ENCODE data around the gene PLAC9. TPM values are rescaled to one million over a fixed set of nuclear protein-coding genes. Genes with fewer than 3 reads are reported as not detected.

PLAC9 gene
- total RNA-seq, 1 experiment from 2014 or later = not detected

DNA sequence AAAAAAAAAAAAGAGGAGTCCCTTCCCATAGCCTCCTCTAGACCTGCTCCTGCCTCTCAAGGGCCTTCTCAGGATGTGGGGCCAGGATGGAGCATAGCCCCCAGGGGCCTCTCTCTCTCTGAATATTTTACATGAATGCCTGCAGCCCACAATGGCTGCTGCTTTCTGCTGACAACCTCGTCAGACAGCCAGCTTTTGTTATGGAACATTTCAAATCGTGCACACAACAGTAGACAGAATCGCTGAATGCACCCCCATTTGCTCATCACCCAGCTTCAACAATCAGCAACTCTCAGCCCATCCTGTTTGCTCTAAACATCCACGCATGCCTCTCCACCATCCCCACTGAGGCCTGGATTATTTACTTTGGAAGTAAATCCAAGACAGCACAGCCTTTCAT, 5.4 kb downstream of the PLAC9 start:
- Histone ChIP-seq H3K4me1 (ENCODE audit: control insufficient read depth, insufficient read depth, low read length) (no peaks in the 10 kb centered on the region), H3K27me3 (ENCODE audit: control insufficient read depth, insufficient read depth, low read length) (peaks cover 5% of the 10 kb centered on the region), H3K27ac (ENCODE audit: low read length) (no peak overlapping the region), H3K36me3 (ENCODE audit: control insufficient read depth, insufficient read depth, low read length) (no peaks in the 10 kb centered on the region), H3K4me3 (ENCODE audit: low read depth in 2 of 2, low read length in 2 of 2) (no peak overlapping the region), H3K9me3 (ENCODE audit: control insufficient read depth, insufficient read depth, low read depth, low read length) (no peaks in the 10 kb centered on the region)
- intact Hi-C loops (cut with micrococcal nuclease; ENCODE audit: unreplicated experiment) (no loop called here), in situ Hi-C loops (cut with HindIII; ENCODE audit: low pct_unique_long_range_greater_than_20kb, low sequenced_read_pairs) (no loop called here)
- no peak for DNase-seq (ENCODE audit: low read depth, low spot score)
- CTCF ChIA-PET = no interaction called here
- no TSS peak for BruUV-seq (replicated peaks)
- no peak for TF ChIP-seq POLR2AphosphoS5 (IDR thresholded peaks at IDR 0.05; ENCODE audit: low read depth, low read length)
- no peak for TF ChIP-seq TCF7L2 (IDR thresholded peaks at IDR 0.05; ENCODE audit: low read depth, low read length)
- no peak for TF ChIP-seq SIN3A (IDR thresholded peaks at IDR 0.05; ENCODE audit: borderline replicate concordance, insufficient read depth, low read depth, low read length)
- no peak for ATAC-seq
- POLR2A ChIA-PET = interaction anchor here (0.7 kb wide), 1 partner anchor 199 kb away, joined by 11 read pairs; no protein-coding TSS in a partner anchor

DNA sequence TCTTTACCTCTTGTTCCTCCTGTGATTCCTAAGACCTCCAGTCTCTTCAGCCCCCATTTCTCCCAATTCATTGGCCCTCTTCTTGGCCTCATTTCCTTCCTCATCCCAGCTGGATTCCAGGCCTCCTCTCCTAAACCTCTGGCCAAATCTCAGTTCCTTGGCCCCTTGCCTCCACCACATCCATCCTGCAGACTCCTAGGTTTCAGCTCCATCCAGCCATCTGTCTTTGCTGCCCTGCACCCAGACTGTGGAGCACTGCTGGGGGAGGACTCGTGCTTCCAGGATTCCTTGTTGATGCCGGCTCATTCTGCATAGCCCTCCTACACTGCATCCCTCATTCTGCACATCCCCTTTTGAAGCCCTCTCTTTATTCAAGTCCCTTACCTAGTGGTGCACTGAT, 6.7 kb downstream of the PLAC9 start:
- intact Hi-C loops (cut with micrococcal nuclease; ENCODE audit: unreplicated experiment) = no loop called here
- no peak overlapping the region for H3K27ac ChIP-seq (ENCODE audit: low read length)
- ATAC-seq = no peak
- TF ChIP-seq, protein P1, sequence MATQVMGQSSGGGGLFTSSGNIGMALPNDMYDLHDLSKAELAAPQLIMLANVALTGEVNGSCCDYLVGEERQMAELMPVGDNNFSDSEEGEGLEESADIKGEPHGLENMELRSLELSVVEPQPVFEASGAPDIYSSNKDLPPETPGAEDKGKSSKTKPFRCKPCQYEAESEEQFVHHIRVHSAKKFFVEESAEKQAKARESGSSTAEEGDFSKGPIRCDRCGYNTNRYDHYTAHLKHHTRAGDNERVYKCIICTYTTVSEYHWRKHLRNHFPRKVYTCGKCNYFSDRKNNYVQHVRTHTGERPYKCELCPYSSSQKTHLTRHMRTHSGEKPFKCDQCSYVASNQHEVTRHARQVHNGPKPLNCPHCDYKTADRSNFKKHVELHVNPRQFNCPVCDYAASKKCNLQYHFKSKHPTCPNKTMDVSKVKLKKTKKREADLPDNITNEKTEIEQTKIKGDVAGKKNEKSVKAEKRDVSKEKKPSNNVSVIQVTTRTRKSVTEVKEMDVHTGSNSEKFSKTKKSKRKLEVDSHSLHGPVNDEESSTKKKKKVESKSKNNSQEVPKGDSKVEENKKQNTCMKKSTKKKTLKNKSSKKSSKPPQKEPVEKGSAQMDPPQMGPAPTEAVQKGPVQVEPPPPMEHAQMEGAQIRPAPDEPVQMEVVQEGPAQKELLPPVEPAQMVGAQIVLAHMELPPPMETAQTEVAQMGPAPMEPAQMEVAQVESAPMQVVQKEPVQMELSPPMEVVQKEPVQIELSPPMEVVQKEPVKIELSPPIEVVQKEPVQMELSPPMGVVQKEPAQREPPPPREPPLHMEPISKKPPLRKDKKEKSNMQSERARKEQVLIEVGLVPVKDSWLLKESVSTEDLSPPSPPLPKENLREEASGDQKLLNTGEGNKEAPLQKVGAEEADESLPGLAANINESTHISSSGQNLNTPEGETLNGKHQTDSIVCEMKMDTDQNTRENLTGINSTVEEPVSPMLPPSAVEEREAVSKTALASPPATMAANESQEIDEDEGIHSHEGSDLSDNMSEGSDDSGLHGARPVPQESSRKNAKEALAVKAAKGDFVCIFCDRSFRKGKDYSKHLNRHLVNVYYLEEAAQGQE (IDR thresholded peaks at IDR 0.05; ENCODE audit: insufficient read depth in 1 of 2, low read depth in 2 of 2, low read length in 1 of 2) = no peak
- TF ChIP-seq, protein P2, sequence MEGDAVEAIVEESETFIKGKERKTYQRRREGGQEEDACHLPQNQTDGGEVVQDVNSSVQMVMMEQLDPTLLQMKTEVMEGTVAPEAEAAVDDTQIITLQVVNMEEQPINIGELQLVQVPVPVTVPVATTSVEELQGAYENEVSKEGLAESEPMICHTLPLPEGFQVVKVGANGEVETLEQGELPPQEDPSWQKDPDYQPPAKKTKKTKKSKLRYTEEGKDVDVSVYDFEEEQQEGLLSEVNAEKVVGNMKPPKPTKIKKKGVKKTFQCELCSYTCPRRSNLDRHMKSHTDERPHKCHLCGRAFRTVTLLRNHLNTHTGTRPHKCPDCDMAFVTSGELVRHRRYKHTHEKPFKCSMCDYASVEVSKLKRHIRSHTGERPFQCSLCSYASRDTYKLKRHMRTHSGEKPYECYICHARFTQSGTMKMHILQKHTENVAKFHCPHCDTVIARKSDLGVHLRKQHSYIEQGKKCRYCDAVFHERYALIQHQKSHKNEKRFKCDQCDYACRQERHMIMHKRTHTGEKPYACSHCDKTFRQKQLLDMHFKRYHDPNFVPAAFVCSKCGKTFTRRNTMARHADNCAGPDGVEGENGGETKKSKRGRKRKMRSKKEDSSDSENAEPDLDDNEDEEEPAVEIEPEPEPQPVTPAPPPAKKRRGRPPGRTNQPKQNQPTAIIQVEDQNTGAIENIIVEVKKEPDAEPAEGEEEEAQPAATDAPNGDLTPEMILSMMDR (IDR thresholded peaks at IDR 0.05) = no peak
- TF ChIP-seq TCF7L2 (IDR thresholded peaks at IDR 0.05; ENCODE audit: low read depth, low read length) (no peak), POLR2AphosphoS5 (IDR thresholded peaks at IDR 0.05; ENCODE audit: low read depth, low read length) (no peak), SIN3A (IDR thresholded peaks at IDR 0.05; ENCODE audit: borderline replicate concordance, insufficient read depth, low read depth, low read length) (no peak)
- ChIA-PET POLR2A (no interaction called here), CTCF (no interaction called here)
- H3K27me3 ChIP-seq (ENCODE audit: control insufficient read depth, insufficient read depth, low read length) = peaks cover 2% of the 10 kb centered on the region; the same call in 1 of the 2 replicates
- in situ Hi-C loops (cut with HindIII; ENCODE audit: low pct_unique_long_range_greater_than_20kb, low sequenced_read_pairs) = no loop called here
- BruUV-seq (replicated peaks) = no TSS peak
- no peaks in the 10 kb centered on the region for H3K4me1 ChIP-seq (ENCODE audit: control insufficient read depth, insufficient read depth, low read length)
- H3K4me3 ChIP-seq (ENCODE audit: low read depth in 2 of 2, low read length in 2 of 2) = no peak overlapping the region
- no peaks in the 10 kb centered on the region for H3K9me3 ChIP-seq (ENCODE audit: control insufficient read depth, insufficient read depth, low read depth, low read length)
- no peaks in the 10 kb centered on the region for H3K36me3 ChIP-seq (ENCODE audit: control insufficient read depth, insufficient read depth, low read length)
- DNase-seq (ENCODE audit: low read depth, low spot score) = no peak

DNA sequence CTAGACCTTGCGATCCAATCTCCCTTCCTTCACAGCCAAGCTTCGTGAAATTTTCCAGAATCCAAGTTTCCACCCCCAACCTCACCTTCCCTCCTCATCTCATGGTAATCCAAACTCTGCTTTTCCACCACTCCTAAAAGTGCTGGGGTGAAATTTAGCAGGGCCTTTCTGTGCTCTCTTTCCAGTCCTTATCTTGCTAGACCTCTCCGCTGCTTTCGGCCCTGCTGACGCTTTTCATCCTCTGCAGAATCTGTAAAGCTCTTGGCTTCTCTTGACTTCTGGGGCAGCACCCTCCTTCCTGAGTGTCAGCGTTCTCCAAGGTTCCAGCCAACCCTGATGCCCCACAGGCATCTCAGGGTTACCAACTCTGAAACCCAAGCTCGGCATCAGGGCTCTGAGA, 7.7 kb downstream of the PLAC9 start:
- in situ Hi-C loops (cut with HindIII; ENCODE audit: low pct_unique_long_range_greater_than_20kb, low sequenced_read_pairs) = no loop called here
- intact Hi-C loops (cut with micrococcal nuclease; ENCODE audit: unreplicated experiment) = no loop called here
- ATAC-seq = no peak
- POLR2A ChIA-PET = no interaction called here
- TF ChIP-seq, protein P2 (IDR thresholded peaks at IDR 0.05) = no peak
- no peak for TF ChIP-seq TCF7L2 (IDR thresholded peaks at IDR 0.05; ENCODE audit: low read depth, low read length)
- TF ChIP-seq, protein P1 (IDR thresholded peaks at IDR 0.05; ENCODE audit: insufficient read depth in 1 of 2, low read depth in 2 of 2, low read length in 1 of 2) = no peak
- Histone ChIP-seq H3K27me3 (ENCODE audit: control insufficient read depth, insufficient read depth, low read length) (peaks cover 2% of the 10 kb centered on the region; the same call in 1 of the 2 replicates), H3K4me1 (ENCODE audit: control insufficient read depth, insufficient read depth, low read length) (no peaks in the 10 kb centered on the region), H3K4me3 (ENCODE audit: low read depth in 2 of 2, low read length in 2 of 2) (no peak overlapping the region), H3K36me3 (ENCODE audit: control insufficient read depth, insufficient read depth, low read length) (no peaks in the 10 kb centered on the region), H3K9me3 (ENCODE audit: control insufficient read depth, insufficient read depth, low read depth, low read length) (no peaks in the 10 kb centered on the region), H3K27ac (ENCODE audit: low read length) (no peak overlapping the region)
- DNase-seq (ENCODE audit: low read depth, low spot score) = no peak
- CTCF ChIA-PET = no interaction called here
- no TSS peak for BruUV-seq (replicated peaks)
